Stimulated activated CD4-positive, alpha-beta T cell treated with anti-CD3 and anti-CD28 coated beads, Interleukin-4, amount 100 ng/mL, for 4 hours (primary cell): ENCODE results near the gene HTT.

Experiments
- DNase-seq, 2 experiments: peaks; one replicate each; pipeline ENCODE4 v3.0.0-alpha.2; 2020

The HTT gene

GRCh38 chr4:3074078-3074845, at the start of gene HTT, which contains the start of gene HTT-AS:
Gene HTT, plus strand, starts transcription at chr4:3074681. Its CDS starts 145 bp downstream, at chr4:3074826.
Gene HTT-AS, minus strand, starts transcription at chr4:3074538.
- DNase-seq: peak; percentile 91 to 99

GRCh38 chr4:3025881-3026280, 48.6 kb upstream of the HTT start:
- no peak for DNase-seq

GRCh38 chr4:3026540-3026939, 47.9 kb upstream of the HTT start:
- DNase-seq: no peak

- DNase-seq: no peak
Observed at GRCh38 chr4:3029464-3029863, 45.0 kb upstream of the HTT start.

GRCh38 chr4:3030566-3031356, 43.7 kb upstream of the HTT start:
- DNase-seq: no peak

- no peak for DNase-seq
Observed at GRCh38 chr4:3031357-3032082, 43.0 kb upstream of the HTT start.

GRCh38 chr4:3034231-3034630, 40.2 kb upstream of the HTT start:
- no peak for DNase-seq

- DNase-seq: no peak
Observed at GRCh38 chr4:3035249-3035648, 39.2 kb upstream of the HTT start.

- DNase-seq: no peak
Observed at GRCh38 chr4:3035674-3036073, 38.8 kb upstream of the HTT start.

GRCh38 chr4:3036131-3036952, 38.1 kb upstream of the HTT start:
- DNase-seq: no peak

GRCh38 chr4:3037957-3038461, 36.5 kb upstream of the HTT start:
- no peak for DNase-seq

GRCh38 chr4:3039706-3040366, 34.6 kb upstream of the HTT start:
- DNase-seq: no peak

GRCh38 chr4:3040452-3041191, 33.9 kb upstream of the HTT start:
- DNase-seq: no peak

GRCh38 chr4:3041192-3042142, 33.0 kb upstream of the HTT start:
- peak; percentile 20 to 32 for DNase-seq

- no peak for DNase-seq
Observed at GRCh38 chr4:3042226-3042625, 32.3 kb upstream of the HTT start.

- DNase-seq: no peak
Observed at GRCh38 chr4:3043282-3044020, 31.0 kb upstream of the HTT start.

- DNase-seq: peak; percentile 15 to 64
Observed at GRCh38 chr4:3044870-3045819, 29.3 kb upstream of the HTT start.

GRCh38 chr4:3046162-3046561, 28.3 kb upstream of the HTT start:
- no peak for DNase-seq
